Measurements from ENCODE around the gene C13orf46. TPM values are rescaled to one million over a fixed set of nuclear protein-coding genes. Genes with fewer than 3 reads are reported as not detected.
"Not testable (repeated sequence)": the region's sequence is repeated elsewhere in the genome, so short reads cannot be mapped to it uniquely, and the experiment has no call there.

C13orf46 gene
- total RNA-seq, 1 donor from 2014 or later = 4.1 TPM

GRCh38 chr13:113995051-113995601, 21.2 kb upstream of the C13orf46 start:
- intact Hi-C loops (cut with micrococcal nuclease) = no loop called here

DNA sequence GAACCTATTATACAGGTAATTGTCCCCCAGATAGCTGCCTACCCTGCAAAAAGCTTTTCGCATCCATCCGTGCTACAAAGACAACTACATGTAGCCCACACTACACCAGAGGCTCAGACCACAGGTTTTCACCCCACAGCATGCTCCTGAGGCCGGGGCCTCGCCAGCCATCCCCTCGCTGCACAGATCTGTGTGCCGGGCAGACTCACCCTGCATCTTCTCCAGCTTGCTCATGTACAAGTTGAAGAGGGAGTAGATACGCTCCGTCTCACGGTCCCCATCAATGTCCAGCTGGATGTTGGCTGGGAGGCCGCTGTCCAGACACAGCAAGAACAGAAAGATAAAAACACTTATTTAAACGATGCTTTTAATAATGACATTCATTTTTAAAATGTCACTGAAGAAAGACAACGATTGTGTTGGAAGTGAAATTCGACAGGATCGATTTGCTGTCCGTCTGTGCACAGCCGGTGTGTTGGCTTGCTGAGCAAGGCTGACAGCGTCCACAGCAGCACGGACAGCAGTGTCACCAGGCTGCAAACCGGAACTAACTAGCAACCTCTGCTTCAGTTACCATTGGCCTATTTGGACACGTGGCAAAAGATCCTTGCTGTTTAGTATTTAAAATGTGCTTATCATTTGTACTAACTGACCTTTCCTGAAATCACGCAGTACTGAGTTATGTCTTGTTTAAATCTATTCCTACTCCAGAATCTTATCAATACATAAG, 18.6 kb upstream of the C13orf46 start:
- intact Hi-C loops (cut with micrococcal nuclease) = no loop called here

- intact Hi-C loops (cut with micrococcal nuclease) = no loop called here
These were observed 17.9 kb upstream of the C13orf46 start for GRCh38 chr13:113991676-113992179.

DNA sequence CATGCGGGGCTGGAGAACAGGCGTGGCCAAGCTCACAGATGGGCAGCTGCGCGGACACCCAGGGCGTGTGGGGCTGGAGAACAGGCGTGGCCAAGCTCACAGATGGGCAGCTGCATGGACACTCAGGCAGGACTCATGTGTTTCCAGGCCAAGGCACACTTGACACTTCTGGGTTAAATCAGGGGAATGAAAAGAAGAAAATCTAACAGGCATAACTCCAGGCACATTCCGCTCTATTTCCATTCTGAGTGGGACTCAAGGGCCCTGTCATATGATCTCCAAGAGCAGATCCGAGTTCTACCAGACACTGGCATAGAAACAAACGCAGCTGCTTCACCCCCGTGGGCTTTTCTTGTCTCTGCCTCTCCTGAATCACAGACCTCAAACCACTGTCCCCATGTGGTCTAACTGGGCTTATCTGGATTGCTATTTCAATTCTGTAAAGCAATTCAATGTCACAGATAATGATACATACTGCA, 17.4 kb upstream of the C13orf46 start:
- intact Hi-C loops (cut with micrococcal nuclease) = no loop called here

- intact Hi-C loops (cut with micrococcal nuclease) = no loop called here
These were observed 16.5 kb upstream of the C13orf46 start for GRCh38 chr13:113990321-113990837.

DNA sequence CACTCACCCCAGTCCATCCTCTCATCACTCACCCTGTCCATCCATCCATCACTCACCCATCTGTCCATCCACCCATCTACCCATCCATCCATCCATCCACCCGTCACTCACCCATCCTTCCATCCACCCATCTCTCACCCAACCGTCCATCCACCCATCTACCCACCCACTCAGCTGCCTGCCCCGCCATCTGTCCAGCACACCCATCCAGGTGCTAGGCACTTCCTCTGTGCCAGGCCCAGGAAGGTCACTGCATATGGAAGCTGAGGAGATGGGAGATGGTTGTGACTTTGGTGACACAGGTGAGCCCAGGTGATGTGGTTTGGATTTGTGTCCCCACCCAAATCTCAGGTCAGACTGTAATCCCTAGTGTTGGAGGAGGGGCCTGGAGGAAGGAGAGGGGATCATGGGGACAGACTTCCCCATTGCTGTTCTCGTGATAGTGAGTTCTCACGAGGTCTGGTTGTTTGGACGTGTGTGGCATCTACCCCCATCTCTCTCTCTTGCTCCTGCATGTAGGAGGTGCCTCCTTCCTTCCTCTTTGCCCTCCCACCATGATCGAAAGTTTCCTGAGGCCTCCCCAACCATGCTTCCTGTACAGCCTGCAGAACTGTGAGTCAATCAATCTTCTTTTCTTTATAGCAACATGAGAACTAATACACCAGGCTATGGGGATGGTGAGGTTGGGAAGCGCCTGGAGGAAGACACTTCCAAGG, 15.9 kb upstream of the C13orf46 start:
- intact Hi-C loops (cut with micrococcal nuclease) = no loop called here

DNA sequence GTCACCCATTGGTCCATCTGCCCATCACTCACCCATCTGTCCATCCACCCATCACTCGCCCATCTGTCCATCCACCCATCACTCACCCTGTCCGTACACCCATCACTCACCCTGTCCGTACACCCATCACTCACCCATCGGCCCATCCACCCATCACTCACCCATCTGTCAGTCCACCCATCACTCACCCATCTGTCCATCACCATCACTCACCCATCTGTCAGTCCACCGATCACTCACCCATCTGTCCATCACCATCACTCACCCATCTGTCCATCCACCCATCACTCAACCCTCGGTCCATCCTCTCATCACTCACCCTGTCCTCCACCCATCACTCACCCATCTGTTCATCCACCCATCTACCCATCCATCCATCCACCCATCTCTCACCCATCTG, 15.0 kb upstream of the C13orf46 start:
- intact Hi-C loops (cut with micrococcal nuclease) = not testable (repeated sequence)

- intact Hi-C loops (cut with micrococcal nuclease) = no loop called here
These were observed 8.4 kb upstream of the C13orf46 start for GRCh38 chr13:113982296-113982661.

DNA sequence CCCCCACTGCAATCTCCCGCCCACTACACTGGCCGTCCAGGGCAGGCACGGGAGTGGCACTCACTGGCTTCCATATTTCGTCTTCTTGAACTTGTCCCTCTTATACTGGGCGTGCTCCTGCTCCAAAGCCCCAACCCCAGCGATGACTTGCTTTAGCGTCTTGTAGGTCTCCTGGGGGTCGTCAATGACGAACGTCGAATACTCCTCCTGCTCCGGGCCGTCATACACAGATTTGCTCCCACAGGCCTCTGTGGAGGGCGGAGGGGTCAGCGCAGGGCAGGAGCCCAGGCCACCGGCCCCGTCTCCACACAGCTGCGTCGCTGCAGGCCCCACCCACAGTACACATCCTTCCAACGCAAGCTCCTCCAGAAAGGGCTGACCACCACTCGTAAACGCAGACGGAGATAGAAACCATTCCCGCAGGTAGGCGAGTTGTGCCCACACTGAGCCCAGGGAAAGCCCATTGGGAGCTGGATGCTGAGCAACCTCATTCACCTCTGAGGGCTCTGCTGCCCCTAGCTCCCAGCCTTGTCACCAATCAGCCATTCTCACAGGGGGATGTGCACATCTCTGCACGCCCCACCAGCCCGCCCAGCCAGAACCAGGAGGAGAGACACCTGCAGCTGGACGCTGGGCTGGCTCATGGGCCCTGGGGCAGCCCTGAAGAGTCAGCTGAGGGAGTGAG, 7.9 kb upstream of the C13orf46 start:
- intact Hi-C loops (cut with micrococcal nuclease) = no loop called here

GRCh38 chr13:113981194-113981605, 7.3 kb upstream of the C13orf46 start:
- intact Hi-C loops (cut with micrococcal nuclease) = no loop called here

DNA sequence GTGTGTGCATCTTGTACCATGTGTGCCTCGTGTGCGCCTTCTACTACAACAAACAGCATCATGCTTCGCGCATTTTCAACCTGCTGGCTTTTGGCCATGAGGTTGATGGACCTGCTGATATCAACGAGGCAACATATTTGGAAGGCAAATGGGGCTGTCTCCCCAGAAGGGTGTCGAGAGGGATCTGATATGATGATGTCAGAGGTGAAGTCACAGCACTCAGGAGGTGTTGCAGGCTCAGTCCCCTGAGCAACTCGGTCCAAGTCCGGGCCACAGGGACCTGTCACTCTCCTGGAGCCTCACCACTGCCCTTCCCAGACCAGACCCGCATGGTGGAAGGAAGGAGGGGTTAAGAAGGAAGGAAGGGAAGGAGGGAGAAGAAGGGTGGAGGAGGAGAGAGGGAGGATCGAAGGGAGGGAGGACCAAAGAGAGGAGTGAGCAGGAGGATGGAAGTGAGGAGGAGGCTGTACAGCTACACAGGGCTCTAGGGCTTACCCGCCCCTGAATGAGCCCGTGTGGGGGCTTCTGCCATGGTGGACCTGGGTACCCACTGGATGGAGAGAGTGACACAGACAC, 6.7 kb upstream of the C13orf46 start:
- intact Hi-C loops (cut with micrococcal nuclease) = no loop called here

DNA sequence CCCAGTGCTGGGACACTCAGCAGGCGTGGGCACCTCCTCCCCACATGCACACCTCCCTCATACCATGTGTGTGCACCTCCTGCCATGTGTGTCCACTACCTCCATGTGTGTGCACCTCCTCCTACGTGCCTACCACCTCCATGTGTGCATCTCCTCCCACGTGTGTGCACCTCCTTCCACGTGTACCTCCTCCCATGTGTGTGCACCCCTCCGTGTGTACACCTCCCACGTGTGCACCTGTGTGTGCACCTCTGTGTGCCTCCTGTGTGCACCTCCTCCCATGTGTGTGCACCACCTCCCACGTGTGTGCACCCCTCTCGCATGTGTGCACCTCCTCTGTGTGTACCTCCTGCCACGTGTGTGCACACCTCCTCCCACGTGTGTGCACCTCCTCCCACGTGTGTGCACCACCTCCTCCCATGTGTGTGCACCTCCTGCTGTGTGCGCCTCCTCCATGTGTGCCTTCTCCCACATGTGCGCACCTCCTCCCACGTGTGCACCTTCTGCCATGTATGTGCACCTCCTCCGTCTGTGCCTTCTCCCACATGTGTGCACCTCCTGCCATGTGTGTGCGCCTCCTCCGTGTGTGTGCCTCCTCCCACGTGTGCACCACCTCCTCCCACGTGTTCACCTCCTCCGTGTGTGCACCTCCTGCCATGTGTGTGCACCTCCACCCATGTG, 6.1 kb upstream of the C13orf46 start:
- intact Hi-C loops (cut with micrococcal nuclease) = no loop called here

DNA sequence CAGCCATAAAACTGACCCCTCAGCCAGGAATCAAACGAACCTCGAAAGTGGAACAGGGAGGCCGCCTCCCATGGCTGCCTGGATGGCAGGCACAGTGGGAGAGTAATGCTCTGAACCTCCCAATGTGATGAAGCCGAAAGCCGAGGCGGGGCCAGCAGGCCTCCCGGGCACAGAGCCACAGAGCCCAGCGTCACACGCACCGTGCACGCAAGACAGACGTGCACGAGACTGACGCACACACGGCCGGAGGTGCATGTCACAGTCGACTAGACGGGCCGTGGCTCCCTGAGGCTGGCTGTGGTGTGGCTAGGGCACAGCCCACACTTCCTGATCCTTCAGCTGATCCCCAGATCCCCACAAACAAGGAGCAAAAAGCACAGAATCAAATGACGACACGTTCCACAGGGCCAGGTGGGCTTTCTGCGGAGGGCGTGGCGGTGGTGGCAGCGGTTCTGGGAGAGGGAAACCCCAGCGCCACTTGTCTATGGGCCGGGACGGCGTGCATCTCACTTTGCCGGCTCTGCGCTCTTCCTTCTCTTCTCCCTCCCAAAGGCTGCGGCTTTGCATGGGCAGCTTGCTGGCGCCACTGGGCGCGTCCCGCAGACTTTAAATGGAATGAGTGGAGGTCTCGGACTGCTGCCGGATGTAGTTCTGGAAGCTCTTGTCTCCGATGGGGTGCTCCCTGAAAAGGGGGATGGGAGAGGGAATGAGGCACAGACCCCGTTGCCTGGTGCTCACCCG, 5.0 kb upstream of the C13orf46 start:
- intact Hi-C loops (cut with micrococcal nuclease) = no loop called here

GRCh38 chr13:113977976-113978375, 4.1 kb upstream of the C13orf46 start:
- intact Hi-C loops (cut with micrococcal nuclease) = no loop called here

DNA sequence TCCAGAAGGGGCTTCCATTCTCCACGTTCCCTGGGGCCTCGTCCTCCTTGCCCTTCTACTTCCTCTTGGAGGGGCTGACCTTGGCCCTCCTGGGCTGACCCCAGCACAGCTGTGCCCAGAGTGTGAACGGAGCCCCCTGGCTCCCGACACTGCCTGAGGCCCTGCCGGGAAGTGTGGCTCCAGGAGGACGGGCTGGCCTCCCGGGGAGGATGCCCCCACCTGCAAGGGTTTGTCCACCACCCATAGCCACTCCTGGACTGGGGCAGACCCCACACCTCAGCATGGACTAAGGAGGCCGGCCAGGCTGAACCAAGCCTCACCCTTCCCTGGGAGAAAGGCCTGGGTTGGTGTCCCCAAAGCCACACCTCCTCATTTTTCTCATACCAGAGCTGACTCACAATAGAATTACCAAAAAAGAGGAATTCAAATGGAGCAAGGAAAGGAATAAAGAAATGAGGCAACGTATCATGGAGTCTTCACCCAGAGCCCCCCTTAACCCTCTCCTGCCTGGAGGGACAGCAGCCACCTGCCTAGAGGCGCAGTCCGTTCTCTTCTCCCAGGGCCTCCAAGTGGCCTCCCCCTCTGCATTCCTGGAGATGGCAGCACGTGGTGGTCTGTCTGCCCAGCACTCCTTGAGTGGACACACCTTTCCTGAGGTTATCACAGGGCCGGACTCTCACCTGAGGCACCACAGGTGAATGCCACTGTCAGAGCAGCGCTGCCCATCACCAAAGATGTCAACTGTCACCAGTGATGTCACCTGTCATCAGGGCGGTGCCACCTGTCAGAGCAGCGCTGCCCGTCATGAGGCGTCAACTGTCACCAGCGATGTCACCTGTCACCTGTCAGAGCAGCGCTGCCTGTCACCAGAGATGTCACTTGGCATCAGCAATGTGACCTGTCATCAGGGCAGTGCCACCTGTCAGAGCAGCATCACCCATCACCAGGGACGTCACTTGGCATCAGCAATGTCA, 3.1 kb upstream of the C13orf46 start:
- intact Hi-C loops (cut with micrococcal nuclease) = no loop called here

DNA sequence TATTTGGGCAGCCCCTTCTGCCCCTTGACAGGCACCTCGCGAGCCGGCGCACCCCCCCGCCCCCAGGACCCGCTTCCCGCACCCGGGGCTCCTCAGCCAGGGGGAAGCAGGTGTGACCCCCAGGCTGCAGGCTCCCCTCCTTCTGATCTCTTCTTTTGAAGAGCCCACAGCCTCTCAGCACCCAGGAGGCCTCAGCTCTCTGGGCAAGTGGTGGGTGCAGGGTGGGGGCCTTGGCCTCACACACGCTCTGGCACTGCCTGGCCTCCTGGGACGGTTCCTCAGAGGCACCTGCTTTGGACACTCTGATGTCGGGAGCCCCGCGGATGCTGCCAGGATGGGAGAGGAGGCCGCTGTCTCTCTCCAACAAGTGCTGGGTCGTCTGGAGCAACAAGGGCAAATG, 1.5 kb upstream of the C13orf46 start:
- intact Hi-C loops (cut with micrococcal nuclease) = no loop called here

DNA sequence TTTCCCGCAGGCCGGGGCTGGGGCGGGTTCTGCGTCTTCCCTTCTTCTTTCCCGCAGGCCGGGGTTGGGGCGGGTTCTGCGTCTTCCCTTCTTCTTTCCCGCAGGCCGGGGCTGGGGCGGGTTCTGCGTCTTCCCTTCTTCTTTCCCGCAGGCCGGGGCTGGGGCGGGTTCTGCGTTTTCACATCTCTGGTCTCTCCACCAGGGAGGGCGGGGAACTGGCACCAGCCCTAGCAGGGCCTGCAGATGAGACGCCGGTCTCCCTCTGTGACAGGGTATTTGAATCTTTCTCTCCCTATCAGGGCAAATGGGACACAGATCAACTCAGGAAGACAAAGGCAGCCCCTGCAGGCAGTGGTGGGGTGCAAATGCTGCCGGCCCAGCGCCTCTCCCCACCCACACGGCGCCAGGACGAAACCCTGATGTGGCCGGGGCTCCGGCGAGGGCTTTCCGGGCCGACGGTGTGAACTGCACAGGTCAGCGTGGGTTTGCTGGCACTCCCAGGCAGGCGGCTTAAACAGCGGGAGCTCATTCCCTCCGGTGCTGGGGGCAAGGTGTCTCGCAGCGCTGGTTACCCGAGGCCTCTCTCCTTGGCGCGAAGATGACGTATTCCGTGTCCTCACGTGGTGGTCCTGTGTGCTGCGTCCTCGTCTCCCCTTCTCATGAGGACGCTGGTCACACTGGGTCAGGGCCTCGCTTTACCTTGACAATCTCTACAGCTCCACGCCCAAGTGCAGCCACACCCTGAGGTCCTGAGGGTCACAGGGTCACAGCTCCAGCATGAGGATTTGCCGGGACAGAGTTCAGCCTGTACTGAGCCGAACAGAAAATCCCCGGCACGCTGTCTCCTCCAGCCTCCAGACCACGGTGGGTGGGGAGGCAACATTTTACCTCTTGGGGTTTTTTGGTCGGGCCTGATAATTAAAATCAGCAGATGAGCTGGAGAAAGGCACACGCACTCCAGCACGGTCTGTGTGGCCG, 717 bp upstream of the C13orf46 start:
- intact Hi-C loops (cut with micrococcal nuclease) = no loop called here
